Measurements from ENCODE around the gene THEMIS. TPM values are rescaled to one million over a fixed set of nuclear protein-coding genes. Genes with fewer than 3 reads are reported as not detected.

The THEMIS gene
- total and polyA plus RNA-seq, 10 of the 15 experiments (the other 5 are each of a cell fraction or from before 2014, with no cell fraction given): 0.06 to 1.5 (median 0.08) TPM; not detected in 6

DNA sequence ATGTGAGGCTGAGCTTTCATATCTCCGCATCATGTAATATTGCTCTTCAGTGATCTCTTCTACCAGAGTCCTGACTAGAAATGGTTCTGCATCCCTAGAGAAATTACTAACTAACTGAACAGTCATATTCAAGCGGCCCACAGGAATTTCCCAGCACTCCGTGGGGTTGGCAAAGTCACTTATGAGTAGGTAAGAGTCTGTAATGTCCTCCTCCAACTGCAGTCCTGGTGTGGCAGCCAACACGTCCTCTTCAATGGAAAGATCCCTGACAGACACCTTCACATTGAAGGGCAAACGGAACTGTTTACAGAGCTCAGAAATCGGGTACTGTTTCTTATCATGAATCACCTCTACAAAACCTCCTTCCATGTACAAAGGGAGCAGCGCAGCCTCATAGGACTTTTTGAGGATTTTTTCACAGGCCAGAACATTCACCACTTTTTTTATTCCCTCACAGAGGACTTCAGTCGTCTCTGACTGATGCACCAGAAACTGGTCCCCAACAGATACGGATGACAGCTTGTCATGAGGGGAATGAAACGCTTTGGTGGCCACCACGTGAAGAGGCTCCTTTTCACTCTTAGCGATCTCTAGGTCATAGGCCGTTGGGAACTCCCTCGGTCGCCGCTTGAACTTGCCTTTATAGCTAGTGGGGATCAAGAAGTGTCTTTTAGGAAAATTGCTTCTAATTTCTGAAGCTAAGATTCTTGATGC is 87.7 kb downstream of the THEMIS start (continued):
- TF ChIP-seq, protein P1, sequence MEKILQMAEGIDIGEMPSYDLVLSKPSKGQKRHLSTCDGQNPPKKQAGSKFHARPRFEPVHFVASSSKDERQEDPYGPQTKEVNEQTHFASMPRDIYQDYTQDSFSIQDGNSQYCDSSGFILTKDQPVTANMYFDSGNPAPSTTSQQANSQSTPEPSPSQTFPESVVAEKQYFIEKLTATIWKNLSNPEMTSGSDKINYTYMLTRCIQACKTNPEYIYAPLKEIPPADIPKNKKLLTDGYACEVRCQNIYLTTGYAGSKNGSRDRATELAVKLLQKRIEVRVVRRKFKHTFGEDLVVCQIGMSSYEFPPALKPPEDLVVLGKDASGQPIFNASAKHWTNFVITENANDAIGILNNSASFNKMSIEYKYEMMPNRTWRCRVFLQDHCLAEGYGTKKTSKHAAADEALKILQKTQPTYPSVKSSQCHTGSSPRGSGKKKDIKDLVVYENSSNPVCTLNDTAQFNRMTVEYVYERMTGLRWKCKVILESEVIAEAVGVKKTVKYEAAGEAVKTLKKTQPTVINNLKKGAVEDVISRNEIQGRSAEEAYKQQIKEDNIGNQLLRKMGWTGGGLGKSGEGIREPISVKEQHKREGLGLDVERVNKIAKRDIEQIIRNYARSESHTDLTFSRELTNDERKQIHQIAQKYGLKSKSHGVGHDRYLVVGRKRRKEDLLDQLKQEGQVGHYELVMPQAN (conservative IDR thresholded peaks at IDR 0.05): no peak

- Histone ChIP-seq H3K4me2 (ENCODE audit: control insufficient read depth, insufficient read depth) (no peak overlapping the region), H2AFZ (ENCODE audit: control insufficient read depth, low read depth, low read length) (no peak overlapping the region), H3K27me3 (replicated peaks in 1 of 2; ENCODE audit: control insufficient read depth in 2 of 2, insufficient read depth in 2 of 2, low read length in 1 of 2) (no peaks in the 10 kb centered on the region), H3K79me2 (ENCODE audit: control insufficient read depth, insufficient read depth, low read length) (no peaks in the 10 kb centered on the region), H3K4me1 (ENCODE audit: control insufficient read depth, insufficient read depth, low read length) (no peaks in the 10 kb centered on the region), H3K36me3 (ENCODE audit: control insufficient read depth in 2 of 2, insufficient read depth in 2 of 2, low read length in 1 of 2) (no peaks in the 10 kb centered on the region), H3K27ac (ENCODE audit: control insufficient read depth, insufficient read depth) (no peak overlapping the region), H4K20me1 (ENCODE audit: control insufficient read depth, insufficient read depth) (no peaks in the 10 kb centered on the region), H3K9me3 (replicated peaks; ENCODE audit: control insufficient read depth, insufficient read depth, low read length) (no peaks in the 10 kb centered on the region), H3K9ac (ENCODE audit: control insufficient read depth, insufficient read depth, low read length) (no peak overlapping the region), H3K4me3 (no peak overlapping the region)
- FAIRE-seq: no peak
- intact Hi-C loops (cut with micrococcal nuclease; ENCODE audit: unreplicated experiment): no loop called here
- ChIA-PET POLR2A (no interaction called here), CTCF (no interaction called here), RAD21 (ENCODE audit: unreplicated experiment) (interaction anchor here (0.6 kb wide), 1 partner anchor 523 kb away, joined by 3 read pairs; no protein-coding TSS in a partner anchor), SMC1A (ENCODE audit: uncharacterized antibody, unreplicated experiment) (interaction anchor here (1.1 kb wide), 1 partner anchor 9 kb away, joined by 6 read pairs; no protein-coding TSS in a partner anchor)
- no peak for ATAC-seq
- BruUV-seq (replicated peaks): no TSS peak
- no peak for DNase-seq (ENCODE audit: low read depth, low spot score)
- TF ChIP-seq GABPA (IDR thresholded peaks at IDR 0.05; ENCODE audit: low read depth) (no peak), SUZ12 (IDR thresholded peaks at IDR 0.05; ENCODE audit: unreplicated experiment) (no peak)
- 21% methylated on average over 4 of the region's 4 CpGs for WGBS (ENCODE audit: insufficient coverage, insufficient replicate concordance, low lambda C conversion rate, missing lambda C conversion rate)
- in situ Hi-C loops (cut with MboI): no loop called here
These were observed 88.8 kb downstream of the THEMIS start for GRCh38 chr6:127811900-127812570.

Data from GM12878 (cell line).